HT-29 (cell line): ENCODE measurements around the gene NLGN3. TPM values are rescaled to one million over a fixed set of nuclear protein-coding genes. Genes with fewer than 3 reads are reported as not detected.

Source experiments
- DNase-seq: peaks from one replicate; pipeline ENCODE4 v3.0.0-alpha.2; 2015; ENCODE audit warnings: low spot score
- total RNA-seq: library from RNA; depleted of rRNA; stranded (reverse); fragments of >200 nt; shearing (Covaris generic); gene quantifications from 2 replicates; pipeline ENCODE4 v1.2.3, GENCODE V29; 2014

Gene NLGN3
- total RNA-seq, 1 experiment from 2014 or later = 0.13 TPM

DNA sequence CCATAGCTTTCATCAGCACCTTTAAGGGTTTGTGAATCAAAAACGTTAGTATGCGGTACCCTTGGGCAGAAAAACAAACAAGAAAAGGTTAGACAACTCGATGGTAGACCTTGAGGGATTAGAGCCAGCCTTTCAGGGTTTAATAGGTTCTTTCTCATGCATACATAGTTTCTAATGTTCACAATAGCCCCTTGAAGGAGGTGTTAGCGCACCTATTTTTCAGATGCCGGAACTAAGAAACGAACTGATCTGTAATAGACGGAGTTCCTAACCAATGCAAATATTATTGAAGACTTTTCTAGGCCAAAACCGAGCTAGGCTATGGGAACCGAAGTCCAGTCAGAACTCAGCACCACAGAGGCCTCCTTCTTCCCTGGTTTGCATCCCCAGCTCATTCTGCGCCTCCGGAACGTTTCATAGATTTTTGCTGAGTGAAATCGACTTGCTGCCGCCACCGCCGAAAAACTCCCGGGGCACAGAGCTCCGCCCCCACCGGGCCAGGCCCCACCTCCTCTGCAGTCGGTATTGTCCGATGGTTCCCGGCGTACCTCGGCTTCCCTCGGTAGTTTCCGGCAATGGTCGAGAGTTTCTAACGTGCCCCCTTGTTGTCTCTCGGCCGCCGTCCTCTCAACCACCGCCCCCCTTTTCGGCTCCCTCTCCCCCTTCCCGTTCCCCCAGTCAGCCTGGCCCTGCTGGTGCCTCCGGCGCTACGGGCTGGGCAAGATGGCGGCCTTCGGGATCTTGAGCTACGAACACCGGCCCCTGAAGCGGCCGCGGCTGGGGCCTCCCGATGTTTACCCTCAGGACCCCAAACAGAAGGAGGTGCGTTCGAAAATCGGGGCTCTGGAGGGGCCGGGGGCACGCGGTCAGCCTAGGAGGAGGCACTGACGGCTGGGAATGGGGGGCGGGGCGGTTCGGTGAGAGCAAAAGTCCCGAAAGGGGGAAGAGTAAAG, 26.3 kb upstream of the NLGN3 start, which contains the start of gene MED12:
Gene MED12, plus strand, starts transcription at position 565 of the 953 bp plus-strand sequence. Its CDS starts 159 bp downstream, at position 724.
- peak; percentile 61 for DNase-seq

DNA sequence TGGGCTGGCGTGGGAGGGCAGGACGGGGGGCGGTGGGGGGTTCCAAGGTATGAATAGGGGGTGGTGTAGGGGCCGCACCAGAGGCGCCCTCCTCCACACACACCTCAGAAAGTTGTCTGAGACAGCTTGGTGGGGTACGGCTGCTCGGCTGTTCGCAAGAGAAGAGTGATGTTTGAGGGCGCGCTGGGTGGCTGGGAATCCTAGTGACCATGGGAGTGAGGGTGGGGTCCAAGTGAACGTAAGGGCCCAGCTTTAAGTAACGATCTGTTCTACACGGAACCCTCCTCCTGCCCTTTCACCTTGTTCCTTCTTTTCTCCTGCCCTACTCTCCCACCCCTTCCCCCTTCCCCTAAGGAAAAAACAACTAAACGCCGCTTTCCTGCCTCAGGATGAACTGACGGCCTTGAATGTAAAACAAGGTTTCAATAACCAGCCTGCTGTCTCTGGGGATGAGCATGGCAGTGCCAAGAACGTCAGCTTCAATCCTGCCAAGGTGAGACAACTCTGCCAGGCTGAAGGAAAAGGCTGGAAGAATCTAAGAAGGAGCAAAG, 25.6 kb upstream of the NLGN3 start:
- DNase-seq = no peak

- no peak for DNase-seq
These were observed 16.3 kb upstream of the NLGN3 start for GRCh38 chrX:71128166-71128833.

- peak; percentile 85 for DNase-seq
These were observed 15.5 kb upstream of the NLGN3 start for GRCh38 chrX:71128915-71129765.

GRCh38 chrX:71131510-71131909, 13.1 kb upstream of the NLGN3 start:
- DNase-seq = no peak

DNA sequence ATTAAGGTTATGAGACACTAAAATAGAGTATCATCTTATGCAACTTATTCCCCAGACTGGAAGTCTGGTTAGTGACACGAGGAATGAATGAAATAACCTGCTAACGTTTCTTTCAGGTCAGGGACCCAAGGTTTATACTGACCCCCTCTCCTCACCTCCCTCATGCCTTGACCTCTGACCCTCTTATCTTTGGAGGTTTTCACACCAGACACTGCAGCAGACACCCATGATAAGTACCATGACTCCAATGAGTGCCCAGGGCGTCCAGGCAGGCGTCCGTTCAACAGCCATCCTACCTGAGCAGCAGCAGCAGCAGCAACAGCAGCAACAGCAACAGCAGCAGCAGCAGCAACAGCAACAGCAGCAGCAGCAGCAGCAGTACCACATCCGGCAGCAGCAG, 4.2 kb upstream of the NLGN3 start:
- DNase-seq = no peak

DNA sequence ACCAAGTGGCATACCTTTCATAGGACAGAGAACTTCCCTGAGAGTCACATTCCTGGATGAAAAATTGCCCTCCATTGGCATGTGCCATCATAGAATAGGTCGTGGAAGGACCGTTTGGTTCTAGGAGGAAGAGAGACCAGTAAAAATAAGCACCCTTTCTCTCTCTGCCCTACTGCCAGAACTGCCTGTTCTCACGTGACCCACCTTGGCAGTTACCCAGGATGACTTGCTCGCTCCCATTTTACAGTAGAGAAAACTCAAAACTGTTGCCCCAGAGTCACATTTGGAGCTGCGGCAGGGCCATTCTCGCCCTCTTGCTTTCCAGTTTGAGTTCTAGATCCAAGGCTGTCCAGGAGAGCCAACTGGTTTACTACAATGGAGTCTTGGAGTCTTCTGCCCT, 1.1 kb upstream of the NLGN3 start:
- no peak for DNase-seq

DNA sequence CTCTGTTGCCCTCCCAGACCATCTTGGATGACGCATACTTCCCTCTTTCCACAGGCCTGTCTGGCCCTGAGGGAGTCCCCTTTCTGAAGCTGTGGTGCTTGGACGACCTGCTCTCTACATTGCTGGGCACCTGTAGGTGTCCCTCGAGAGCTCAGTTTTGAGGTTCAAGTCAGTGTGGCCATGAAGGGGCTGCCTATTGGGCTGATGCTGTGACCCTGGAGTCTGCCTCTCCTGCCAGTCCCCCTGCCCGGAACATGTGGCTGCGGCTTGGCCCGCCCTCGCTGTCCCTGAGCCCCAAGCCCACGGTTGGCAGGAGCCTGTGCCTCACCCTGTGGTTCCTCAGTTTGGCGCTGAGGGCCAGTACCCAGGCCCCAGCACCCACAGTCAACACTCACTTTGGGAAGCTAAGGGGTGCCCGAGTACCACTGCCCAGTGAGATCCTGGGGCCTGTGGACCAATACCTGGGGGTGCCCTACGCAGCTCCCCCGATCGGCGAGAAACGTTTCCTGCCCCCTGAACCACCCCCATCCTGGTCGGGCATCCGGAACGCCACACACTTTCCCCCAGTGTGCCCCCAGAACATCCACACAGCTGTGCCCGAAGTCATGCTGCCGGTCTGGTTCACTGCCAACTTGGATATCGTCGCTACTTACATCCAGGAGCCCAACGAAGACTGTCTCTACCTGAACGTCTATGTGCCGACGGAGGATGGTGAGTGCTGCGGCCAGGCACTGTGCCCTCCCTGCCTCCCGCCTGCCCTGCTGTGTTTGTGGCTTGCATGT, 3.0 kb downstream of the NLGN3 start:
- DNase-seq = no peak

DNA sequence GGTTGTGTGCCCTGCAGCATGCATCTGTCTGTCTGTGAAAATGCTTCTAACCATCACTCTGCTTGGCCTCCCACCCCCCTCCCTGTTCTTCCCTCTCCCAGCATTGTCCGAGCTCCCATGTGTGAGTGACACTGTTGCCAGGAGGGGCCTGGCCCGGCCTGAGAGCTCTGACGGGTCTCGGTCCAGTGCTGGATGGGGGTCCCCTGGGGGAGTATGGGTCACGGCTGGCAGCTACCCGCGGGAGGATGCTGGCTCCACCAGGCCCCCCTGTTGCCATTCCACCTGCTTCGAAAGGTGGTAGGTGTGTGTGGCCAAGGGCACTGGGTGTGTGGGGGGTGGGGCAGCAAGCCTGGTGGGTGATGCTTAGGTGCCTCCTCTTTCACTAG, 3.6 kb downstream of the NLGN3 start:
- DNase-seq = no peak

DNA sequence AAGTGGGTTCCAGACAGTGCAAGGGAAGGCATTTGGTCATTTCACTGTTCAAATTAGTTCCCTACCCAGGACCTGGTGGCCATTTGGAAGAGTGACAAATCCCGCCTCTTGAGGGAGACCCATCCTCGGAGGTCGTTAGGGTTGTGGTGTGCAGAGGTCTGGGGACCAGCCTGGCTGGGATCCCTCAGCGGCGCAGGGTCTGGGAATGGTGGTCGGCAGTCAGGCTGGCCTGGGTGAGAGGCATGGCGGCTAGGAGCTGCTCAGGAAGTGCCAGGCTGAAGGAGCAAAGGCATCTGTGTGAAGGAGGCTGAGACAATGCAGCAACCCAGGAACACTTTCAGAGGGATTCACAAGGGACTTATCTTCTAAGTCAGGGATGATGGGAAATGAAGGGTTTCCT, 6.7 kb downstream of the NLGN3 start:
- no peak for DNase-seq

DNA sequence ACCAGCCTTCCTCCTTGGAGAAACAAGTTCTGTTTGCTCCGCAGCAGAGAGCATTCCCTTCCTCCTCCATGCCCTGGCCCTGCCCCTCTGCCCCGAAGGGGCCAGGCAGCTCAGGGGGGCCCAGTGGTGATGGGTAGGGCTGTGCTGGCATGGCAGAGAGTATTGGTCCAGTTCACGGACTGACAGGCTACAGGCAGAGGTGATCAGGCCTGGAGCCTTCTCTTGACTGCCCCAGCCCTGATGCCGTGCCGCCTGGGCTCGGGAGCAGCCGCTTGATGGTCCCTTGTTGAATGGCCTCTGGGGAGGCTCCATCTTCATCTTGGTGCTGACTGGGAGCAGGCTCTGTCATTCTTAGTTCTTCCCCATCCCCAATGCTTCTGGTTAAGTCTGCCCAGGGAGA, 9.6 kb downstream of the NLGN3 start:
- DNase-seq = no peak

- DNase-seq = no peak
These were observed 10.0 kb downstream of the NLGN3 start for GRCh38 chrX:71154641-71155040.

GRCh38 chrX:71158603-71159002, 14.0 kb downstream of the NLGN3 start:
- no peak for DNase-seq

DNA sequence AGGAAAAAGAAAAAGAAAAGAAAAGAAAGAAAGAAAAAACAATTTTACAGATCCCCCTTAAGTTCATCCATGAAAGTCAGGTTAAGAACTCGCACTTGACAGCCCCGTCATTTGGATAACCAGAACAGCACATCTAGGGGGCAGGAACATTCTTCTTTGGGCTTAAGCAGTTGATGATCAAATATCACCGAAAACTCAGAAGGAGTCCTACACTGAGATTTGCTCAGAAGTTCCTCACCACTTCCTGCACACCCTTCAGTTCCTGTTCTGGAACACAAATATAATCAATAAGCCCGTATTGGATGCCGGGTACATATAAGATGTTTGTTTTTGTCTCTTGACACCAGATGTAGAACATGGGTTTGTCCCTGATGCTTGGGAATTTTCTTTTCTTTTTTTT, 14.7 kb downstream of the NLGN3 start:
- DNase-seq = no peak

DNA sequence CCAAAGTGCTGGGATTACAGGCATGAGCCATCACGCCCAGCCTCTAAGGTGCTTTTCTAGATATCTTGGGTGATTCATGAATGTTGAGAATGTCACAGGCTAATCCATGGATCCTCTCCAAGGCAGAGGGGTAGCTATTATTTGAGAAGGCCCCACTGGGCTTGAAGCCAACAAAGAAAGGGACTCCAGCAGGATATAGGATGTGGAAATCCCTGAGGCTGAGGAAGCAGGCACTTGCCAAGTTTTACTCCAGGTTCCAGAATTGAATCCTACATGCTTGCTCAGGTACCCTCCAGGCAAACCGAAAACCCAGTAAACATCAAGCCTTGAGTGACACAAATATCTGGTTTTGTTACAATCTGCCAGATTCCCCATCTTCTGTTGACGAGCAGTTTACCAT, 15.8 kb downstream of the NLGN3 start:
- DNase-seq = no peak

DNA sequence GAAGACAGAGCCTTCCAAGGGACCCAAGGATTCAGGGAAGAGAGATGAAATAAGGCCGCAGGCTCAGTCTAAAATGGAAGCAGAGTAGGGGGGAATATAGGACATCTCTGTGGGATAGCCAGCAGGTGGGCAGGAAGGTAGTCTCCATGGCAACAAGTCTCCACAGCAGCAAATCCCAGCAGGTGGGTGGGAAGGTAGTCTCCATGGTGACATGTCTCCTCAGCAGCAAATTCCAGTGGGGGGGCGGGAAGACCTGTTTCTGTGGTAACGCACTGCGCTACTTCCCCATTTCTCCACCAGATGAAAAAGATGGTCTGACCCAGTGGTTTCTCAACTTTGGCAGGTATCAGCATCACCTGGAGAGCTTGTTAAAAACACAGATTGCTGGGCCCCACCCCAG, 18.3 kb downstream of the NLGN3 start:
- no peak for DNase-seq

DNA sequence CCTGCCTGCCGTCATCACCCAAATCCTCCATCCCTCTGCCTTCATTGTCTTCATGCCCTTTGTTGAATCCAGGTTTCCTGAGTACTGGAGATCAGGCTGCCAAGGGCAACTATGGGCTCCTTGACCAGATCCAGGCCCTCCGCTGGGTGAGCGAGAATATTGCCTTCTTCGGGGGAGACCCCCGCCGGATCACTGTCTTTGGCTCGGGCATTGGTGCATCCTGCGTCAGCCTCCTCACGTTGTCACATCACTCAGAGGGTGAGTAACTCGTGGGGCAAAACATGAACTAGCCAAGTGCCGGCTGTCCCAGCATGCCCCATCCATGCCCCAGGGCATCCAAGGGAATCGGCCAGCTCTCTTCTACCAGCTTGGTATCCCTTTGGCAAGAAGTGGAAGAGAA, 19.4 kb downstream of the NLGN3 start:
- DNase-seq = no peak

- DNase-seq = no peak
These were observed 21.8 kb downstream of the NLGN3 start for GRCh38 chrX:71166461-71166860.

GRCh38 chrX:71167031-71167781, 22.6 kb downstream of the NLGN3 start:
- no peak for DNase-seq

DNA sequence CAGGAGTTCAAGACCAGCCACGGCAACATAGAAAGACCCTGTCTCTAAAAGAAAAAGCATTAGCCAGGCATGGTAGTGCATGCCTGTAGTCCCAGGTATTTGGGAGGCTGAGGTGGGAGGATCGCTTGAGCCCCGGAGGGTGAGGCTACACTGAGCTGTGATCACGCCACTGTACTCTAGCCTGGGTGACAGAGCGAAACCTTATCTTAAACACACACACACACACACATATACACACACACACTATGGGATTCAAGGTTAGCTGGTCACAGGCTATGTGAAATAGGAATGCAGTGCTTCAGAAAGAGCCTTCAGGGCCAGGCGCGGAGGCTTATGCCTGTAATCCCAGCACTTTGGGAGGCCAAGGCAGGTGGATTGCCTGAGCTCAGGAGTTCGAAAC, 23.5 kb downstream of the NLGN3 start:
- no peak for DNase-seq
